GM10266 (cell line): ENCODE data around the gene PIK3R5.

ENCODE experiments used
- DNase-seq: peaks from one replicate; pipeline ENCODE4 v3.0.0; 2012; ENCODE audit errors: extremely low spot score
- CTCF ChIP-seq: IDR thresholded peaks from 2 replicates; pipeline ENCODE4 v1.5.1; 2012; ENCODE audit warnings: mild to moderate bottlenecking, low read depth; ENCODE audit not compliant: control insufficient read depth, insufficient read depth; ENCODE audit errors: missing control alignments

PIK3R5 gene

DNA sequence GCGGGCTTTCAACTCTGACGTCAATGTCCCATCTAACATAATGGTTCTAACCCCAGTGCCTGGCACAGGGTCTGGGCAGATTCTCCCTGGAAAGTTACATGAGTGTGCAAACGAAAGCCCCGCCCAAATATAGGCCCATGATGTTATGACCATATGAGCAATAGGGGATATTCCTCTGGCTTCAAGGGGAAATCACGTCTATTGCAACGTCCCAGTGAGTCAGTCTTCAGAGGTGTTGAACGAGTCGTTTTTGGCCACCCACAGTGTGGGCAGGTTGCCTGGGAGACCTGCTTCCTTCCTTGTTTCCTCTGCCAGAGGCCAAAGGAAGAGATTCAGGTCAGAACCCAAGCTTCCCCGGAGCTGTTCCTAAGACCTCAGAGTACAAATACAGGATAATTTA lies 30.3 kb downstream of the PIK3R5 start:
- DNase-seq, result no peak
- TF ChIP-seq CTCF, result no peak

- no peak for DNase-seq
- no peak for TF ChIP-seq CTCF
These were observed 31.2 kb downstream of the PIK3R5 start for GRCh38 chr17:8934346-8934745.

DNA sequence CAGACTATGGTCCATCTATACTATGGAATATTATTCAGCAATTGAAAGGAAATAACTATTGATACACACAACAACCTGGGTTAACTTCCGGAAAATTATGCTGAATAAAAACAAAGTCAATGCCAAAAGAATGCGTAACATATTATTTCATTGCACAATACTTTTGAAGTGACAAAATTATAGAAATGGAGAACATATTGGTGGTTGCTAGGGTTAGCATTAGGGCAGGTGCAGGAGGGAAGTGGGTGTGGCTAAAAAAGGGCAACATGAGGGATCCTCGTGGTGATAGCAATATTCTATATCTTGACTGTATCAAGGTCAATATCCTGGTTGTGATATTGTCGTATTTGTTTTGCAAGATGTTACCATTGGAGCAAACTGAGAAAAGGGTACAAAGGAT lies 34.9 kb downstream of the PIK3R5 start:
- TF ChIP-seq CTCF, result no peak
- DNase-seq, result no peak

- no peak for TF ChIP-seq CTCF
These were observed 37.2 kb downstream of the PIK3R5 start for GRCh38 chr17:8928347-8928746.

DNA sequence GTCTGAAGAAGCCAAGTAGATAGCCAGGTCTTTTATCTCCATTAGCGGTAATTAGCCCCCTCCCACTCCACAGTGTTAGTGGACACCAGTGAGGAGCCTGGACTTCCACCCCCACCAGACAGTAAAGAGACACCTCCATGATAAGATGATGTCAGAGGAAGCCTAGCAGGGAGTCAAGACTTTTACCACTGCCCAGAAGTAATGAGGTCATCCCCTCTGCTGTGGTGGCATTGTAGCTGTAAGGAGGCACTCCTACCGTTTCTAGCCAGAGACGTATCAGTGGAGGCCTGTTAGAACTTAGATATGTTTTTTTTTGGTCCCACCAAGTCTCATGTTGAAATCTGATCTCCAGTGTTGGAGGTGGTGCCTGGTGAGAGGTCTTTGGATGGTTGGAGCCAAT lies 38.1 kb downstream of the PIK3R5 start:
- TF ChIP-seq CTCF, result no peak
- DNase-seq, result no peak

More at GRCh38 chr17:8928347-8928746, 37.2 kb downstream of the PIK3R5 start:
- no peak for DNase-seq

- no peak for TF ChIP-seq CTCF
- DNase-seq, result no peak
These were observed 39.7 kb downstream of the PIK3R5 start for GRCh38 chr17:8925808-8926207.

- DNase-seq, result no peak
- TF ChIP-seq CTCF, result no peak
These were observed 40.4 kb downstream of the PIK3R5 start for GRCh38 chr17:8925141-8925540.
